ENCODE results near the gene SCLY. TPM values are rescaled to one million over a fixed set of nuclear protein-coding genes. Genes with fewer than 3 reads are reported as not detected.

Gene SCLY
- polyA plus RNA-seq, 1 experiment: 7.7 TPM

- ChIA-PET CTCF (no interaction called here), POLR2A (no interaction called here)
- no peak for TF ChIP-seq CTCF (IDR thresholded peaks at IDR 0.05; ENCODE audit: insufficient read depth, low read depth, low read length)
- DNase-seq (ENCODE audit: low read depth): no peak
- H3K36me3 ChIP-seq (ENCODE audit: control insufficient read depth, insufficient read depth, low read length): peaks cover 2% of the 10 kb centered on the region
- H3K27me3 ChIP-seq (ENCODE audit: control insufficient read depth, insufficient read depth, low read length): no peaks in the 10 kb centered on the region
- no peak overlapping the region for H3K4me3 ChIP-seq (ENCODE audit: low read depth, low read length)
These were observed 40.0 kb upstream of the SCLY start for GRCh38 chr2:238020816-238021215.

- no peak for TF ChIP-seq CTCF (IDR thresholded peaks at IDR 0.05; ENCODE audit: insufficient read depth, low read depth, low read length)
- no peak for DNase-seq (ENCODE audit: low read depth)
- Histone ChIP-seq H3K27me3 (ENCODE audit: control insufficient read depth, insufficient read depth, low read length) (no peaks in the 10 kb centered on the region), H3K4me3 (ENCODE audit: low read depth, low read length) (no peak overlapping the region), H3K36me3 (ENCODE audit: control insufficient read depth, insufficient read depth, low read length) (peaks cover 2% of the 10 kb centered on the region; the same call in 1 of the 2 replicates)
- ChIA-PET CTCF (no interaction called here), POLR2A (no interaction called here)
These were observed 39.5 kb upstream of the SCLY start for GRCh38 chr2:238021327-238021726.

GRCh38 chr2:238022594-238023157 is 38.1 kb upstream of the SCLY start:
- no peak for TF ChIP-seq CTCF (IDR thresholded peaks at IDR 0.05; ENCODE audit: insufficient read depth, low read depth, low read length)
- H3K27me3 ChIP-seq (ENCODE audit: control insufficient read depth, insufficient read depth, low read length): no peaks in the 10 kb centered on the region
- H3K36me3 ChIP-seq (ENCODE audit: control insufficient read depth, insufficient read depth, low read length): no peaks in the 10 kb centered on the region; the same call in 1 of the 2 replicates
- ChIA-PET CTCF (no interaction called here), POLR2A (no interaction called here)
- no peak for DNase-seq (ENCODE audit: low read depth)
- H3K4me3 ChIP-seq (ENCODE audit: low read depth, low read length): no peak overlapping the region

- TF ChIP-seq CTCF (IDR thresholded peaks at IDR 0.05; ENCODE audit: insufficient read depth, low read depth, low read length): no peak
- no peak overlapping the region for H3K4me3 ChIP-seq (ENCODE audit: low read depth, low read length)
- CTCF ChIA-PET: interaction anchor here (0.6 kb wide), 1 partner anchor 682 kb away, joined by 5 read pairs; no protein-coding TSS in a partner anchor
- no peaks in the 10 kb centered on the region for H3K27me3 ChIP-seq (ENCODE audit: control insufficient read depth, insufficient read depth, low read length)
- no peak for DNase-seq (ENCODE audit: low read depth)
- POLR2A ChIA-PET: no interaction called here
- H3K36me3 ChIP-seq (ENCODE audit: control insufficient read depth, insufficient read depth, low read length): peaks cover 2% of the 10 kb centered on the region; the same call in 1 of the 2 replicates
These were observed 37.2 kb upstream of the SCLY start for GRCh38 chr2:238023608-238024007.

- TF ChIP-seq CTCF (IDR thresholded peaks at IDR 0.05; ENCODE audit: insufficient read depth, low read depth, low read length): no peak
- POLR2A ChIA-PET: no interaction called here
- Histone ChIP-seq H3K27me3 (ENCODE audit: control insufficient read depth, insufficient read depth, low read length) (no peaks in the 10 kb centered on the region), H3K36me3 (ENCODE audit: control insufficient read depth, insufficient read depth, low read length) (peaks cover 2% of the 10 kb centered on the region; the same call in 1 of the 2 replicates), H3K4me3 (ENCODE audit: low read depth, low read length) (no peak overlapping the region)
- DNase-seq (ENCODE audit: low read depth): no peak
- CTCF ChIA-PET: no interaction called here
These were observed 35.8 kb upstream of the SCLY start for GRCh38 chr2:238024986-238025385.
